GM23338 (cell line): ENCODE data around the gene STX5.

Experiments used
- CTCF ChIP-seq, 2 experiments: fragments of 200-600 bp in 1 of 2; sonication (generic) in 1 of 2; conservative IDR thresholded peaks; 2 replicates each; pipeline versions ENCODE4 v1.5.1 to v1.6.1; 2016 to 2017; ENCODE audit warnings: antibody characterized with exemption in 2 of 2, low read depth in 2 of 2, mild to moderate bottlenecking in 2 of 2, moderate library complexity in 1 of 2
- ETS1 ChIP-seq: IDR thresholded peaks from 2 replicates; pipeline ENCODE4 v1.6.1; 2016; ENCODE audit warnings: antibody characterized with exemption
- EZH2 ChIP-seq: fragments of 200-600 bp; sonication (generic); IDR thresholded peaks from one replicate; pipeline ENCODE4 v1.8.0; 2017; ENCODE audit warnings: antibody characterized with exemption, mild to moderate bottlenecking, low read depth; ENCODE audit not compliant: unreplicated experiment
- POLR2AphosphoS5 ChIP-seq: IDR thresholded peaks from 2 replicates; pipeline ENCODE4 v1.6.1; 2016; ENCODE audit warnings: antibody characterized with exemption, low read depth
- REST ChIP-seq: IDR thresholded peaks from one replicate; pipeline ENCODE4 v1.6.1; 2018; ENCODE audit warnings: antibody characterized with exemption; ENCODE audit not compliant: unreplicated experiment

- no peak for TF ChIP-seq CTCF (conservative IDR thresholded peaks at IDR 0.05; ENCODE audit: low read depth in 2 of 2)
- TF ChIP-seq REST = no peak
- no peak for TF ChIP-seq POLR2AphosphoS5
- TF ChIP-seq EZH2 = no peak
- no peak for TF ChIP-seq ETS1
These were observed 30.8 kb downstream of the STX5 start for GRCh38 chr11:62801071-62801470.
